GM23338 (cell line): ENCODE measurements around the gene PRR35. TPM values are rescaled to one million over a fixed set of nuclear protein-coding genes. Genes with fewer than 3 reads are reported as not detected.

Source experiments
- ATAC-seq: fragments of 200-7000 bp; cut with Tn5 transposase; 3 replicates; pipeline ENCODE4 v1.9.1; 2020
- DNase-seq: peaks from one replicate; pipeline ENCODE4 v3.0.0-alpha.2; 2015; ENCODE audit warnings: low spot score
- H2AFZ ChIP-seq: fragments of 200-600 bp; sonication (generic); 2 replicates; pipeline ENCODE4 v1.8.0; 2016; ENCODE audit warnings: antibody characterized with exemption, mild to moderate bottlenecking, moderate library complexity
- H3F3A ChIP-seq: fragments of 200-600 bp; sonication (generic); replicated peaks from 2 replicates; pipeline ENCODE4 v1.8.0; 2017; ENCODE audit warnings: antibody characterized with exemption, mixed run types, low read depth
- H3K27ac ChIP-seq: fragments of 200-600 bp; sonication (generic); 2 replicates; pipeline ENCODE4 v1.6.1; 2016; ENCODE audit warnings: low read depth
- H3K27me3 ChIP-seq: fragments of 200-600 bp; sonication (generic); 2 replicates; pipeline ENCODE4 v1.8.0; 2016; ENCODE audit warnings: mild to moderate bottlenecking, mixed run types, moderate library complexity; ENCODE audit not compliant: insufficient read depth
- H3K36me3 ChIP-seq: fragments of 200-600 bp; sonication (generic); 2 replicates; pipeline ENCODE4 v1.8.0; 2016; ENCODE audit warnings: mild to moderate bottlenecking; ENCODE audit not compliant: insufficient read depth
- H3K4me1 ChIP-seq: fragments of 200-600 bp; sonication (generic); 2 replicates; pipeline ENCODE4 v1.8.0; 2016; ENCODE audit warnings: mild to moderate bottlenecking, moderate library complexity; ENCODE audit not compliant: insufficient read depth
- H3K4me2 ChIP-seq: fragments of 200-600 bp; sonication (generic); 2 replicates; pipeline ENCODE4 v1.7.1; 2017; ENCODE audit warnings: mixed run types
- H3K4me3 ChIP-seq: fragments of 200-600 bp; sonication (generic); 2 replicates; pipeline ENCODE4 v1.6.1; 2016; ENCODE audit warnings: mixed run types
- H3K79me2 ChIP-seq: fragments of 200-600 bp; sonication (generic); replicated peaks from 2 replicates; pipeline ENCODE4 v1.8.0; 2017; ENCODE audit warnings: mild to moderate bottlenecking; ENCODE audit not compliant: insufficient read depth
- H3K9me2 ChIP-seq: fragments of 200-600 bp; sonication (generic); 2 replicates; pipeline ENCODE4 v1.8.0; 2017; ENCODE audit not compliant: insufficient read depth
- H4K20me1 ChIP-seq: fragments of 200-600 bp; sonication (generic); replicated peaks from 2 replicates; pipeline ENCODE4 v1.8.0; 2017; ENCODE audit warnings: mild to moderate bottlenecking; ENCODE audit not compliant: insufficient read depth
- H3K27ac Mint-ChIP-seq: 2 replicates; pipeline ENCODE4 v1.8.0; 2020; ENCODE audit warnings: inconsistent platforms, mild to moderate bottlenecking, moderate library complexity, mixed read lengths
- H3K27me3 Mint-ChIP-seq: 3 replicates; pipeline ENCODE4 v1.8.0; 2022; ENCODE audit warnings: low read depth, mild to moderate bottlenecking, moderate library complexity, mixed read lengths, inconsistent platforms; ENCODE audit not compliant: insufficient read depth, poor library complexity
- H3K36me3 Mint-ChIP-seq: 3 replicates; pipeline ENCODE4 v1.8.0; 2021; ENCODE audit warnings: low read depth, mild to moderate bottlenecking, inconsistent platforms, moderate library complexity, mixed read lengths
- H3K4me1 Mint-ChIP-seq: 3 replicates; pipeline ENCODE4 v1.8.0; 2020; ENCODE audit warnings: mild to moderate bottlenecking, inconsistent platforms, mixed read lengths
- H3K4me3 Mint-ChIP-seq: 3 replicates; pipeline ENCODE4 v1.8.0; 2021; ENCODE audit warnings: moderate library complexity, mild to moderate bottlenecking, inconsistent platforms, mixed read lengths
- H3K9me3 Mint-ChIP-seq: 3 replicates; pipeline ENCODE4 v1.8.0; 2020; ENCODE audit warnings: moderate library complexity, mild to moderate bottlenecking, inconsistent platforms, mixed read lengths
- CREB1 ChIP-seq: fragments of 250-450 bp; sonication (Bioruptor Pico); IDR thresholded peaks from 2 replicates; pipeline ENCODE4 v1.5.0; 2020; ENCODE audit warnings: low read depth, mild to moderate bottlenecking, moderate library complexity
- NANOG ChIP-seq: IDR thresholded peaks from 2 replicates; pipeline ENCODE4 v1.6.1; 2016; ENCODE audit warnings: antibody characterized with exemption, borderline replicate concordance
- POLR2AphosphoS5 ChIP-seq: IDR thresholded peaks from 2 replicates; pipeline ENCODE4 v1.6.1; 2016; ENCODE audit warnings: antibody characterized with exemption, low read depth
- STAT1 ChIP-seq: IDR thresholded peaks from one replicate; pipeline ENCODE4 v1.6.1; 2016; ENCODE audit warnings: antibody characterized with exemption; ENCODE audit not compliant: unreplicated experiment
- ZNF114 ChIP-seq: fragments of 250-450 bp; sonication (Bioruptor Pico); IDR thresholded peaks from 2 replicates; pipeline ENCODE4 v1.5.0; 2020; ENCODE audit warnings: mild to moderate bottlenecking, moderate library complexity
- ZNF331 ChIP-seq: fragments of 250-450 bp; sonication (Bioruptor Pico); IDR thresholded peaks from 2 replicates; pipeline ENCODE4 v1.5.0; 2020; ENCODE audit warnings: low read depth, mild to moderate bottlenecking, moderate library complexity
- polyA plus RNA-seq: library from polyadenylated mRNA; unstranded; fragments of >200 nt; fragmentation: Nextera tagmentation; extraction: Ambion mirVana; gene quantifications from 2 replicates; pipeline ENCODE4 v1.2.1, GENCODE V29; 2016
- total RNA-seq: library from RNA; depleted of rRNA; stranded (reverse); fragments of >200 nt; shearing (Covaris generic); gene quantifications from 2 replicates; pipeline ENCODE4 v1.2.3, GENCODE V29; 2014
- TF ChIP-seq, protein P1 (sequence below): fragments of 250-450 bp; sonication (Bioruptor Pico); IDR thresholded peaks from 2 replicates; pipeline ENCODE4 v1.5.0; 2020; ENCODE audit warnings: mild to moderate bottlenecking, moderate library complexity
- TF ChIP-seq, protein P2 (sequence below): IDR thresholded peaks from 2 replicates; pipeline ENCODE4 v1.6.1; 2016; ENCODE audit warnings: antibody characterized with exemption
- TF ChIP-seq, protein P3 (sequence below): IDR thresholded peaks from one replicate; pipeline ENCODE4 v1.6.1; 2018; ENCODE audit warnings: antibody characterized with exemption; ENCODE audit not compliant: unreplicated experiment
- TF ChIP-seq, protein P4 (sequence below), 2 experiments: fragments of 200-600 bp in 1 of 2; sonication (generic) in 1 of 2; conservative IDR thresholded peaks; 2 replicates each; pipeline versions ENCODE4 v1.5.1 to v1.6.1; 2016 to 2017; ENCODE audit warnings: antibody characterized with exemption in 2 of 2, low read depth in 2 of 2, mild to moderate bottlenecking in 2 of 2, moderate library complexity in 1 of 2

PRR35 gene
- total and polyA plus RNA-seq, 2 experiments from 2014 or later, result 0.32 to 1.4 TPM

DNA sequence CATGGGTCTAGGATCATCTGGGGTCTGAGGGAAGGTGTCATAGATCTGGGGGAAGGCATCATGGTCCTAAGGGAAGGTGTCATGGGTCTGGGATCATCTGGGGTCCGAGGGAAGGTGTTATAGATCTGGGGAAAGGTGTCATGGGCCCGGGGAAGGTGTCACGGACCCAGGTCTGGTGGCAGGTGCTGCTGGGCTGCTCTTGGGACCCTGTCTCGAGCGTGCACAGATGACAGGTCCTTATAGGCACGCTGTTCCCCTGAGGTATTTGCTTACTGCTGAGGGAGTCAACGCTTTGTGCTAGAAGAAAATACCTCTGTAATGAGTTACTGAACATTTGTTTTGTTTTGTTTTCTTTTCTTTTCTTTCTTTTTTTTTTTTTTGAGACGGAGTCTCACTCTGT lies 31.0 kb downstream of the PRR35 start (continued):
- TF ChIP-seq, protein P1, sequence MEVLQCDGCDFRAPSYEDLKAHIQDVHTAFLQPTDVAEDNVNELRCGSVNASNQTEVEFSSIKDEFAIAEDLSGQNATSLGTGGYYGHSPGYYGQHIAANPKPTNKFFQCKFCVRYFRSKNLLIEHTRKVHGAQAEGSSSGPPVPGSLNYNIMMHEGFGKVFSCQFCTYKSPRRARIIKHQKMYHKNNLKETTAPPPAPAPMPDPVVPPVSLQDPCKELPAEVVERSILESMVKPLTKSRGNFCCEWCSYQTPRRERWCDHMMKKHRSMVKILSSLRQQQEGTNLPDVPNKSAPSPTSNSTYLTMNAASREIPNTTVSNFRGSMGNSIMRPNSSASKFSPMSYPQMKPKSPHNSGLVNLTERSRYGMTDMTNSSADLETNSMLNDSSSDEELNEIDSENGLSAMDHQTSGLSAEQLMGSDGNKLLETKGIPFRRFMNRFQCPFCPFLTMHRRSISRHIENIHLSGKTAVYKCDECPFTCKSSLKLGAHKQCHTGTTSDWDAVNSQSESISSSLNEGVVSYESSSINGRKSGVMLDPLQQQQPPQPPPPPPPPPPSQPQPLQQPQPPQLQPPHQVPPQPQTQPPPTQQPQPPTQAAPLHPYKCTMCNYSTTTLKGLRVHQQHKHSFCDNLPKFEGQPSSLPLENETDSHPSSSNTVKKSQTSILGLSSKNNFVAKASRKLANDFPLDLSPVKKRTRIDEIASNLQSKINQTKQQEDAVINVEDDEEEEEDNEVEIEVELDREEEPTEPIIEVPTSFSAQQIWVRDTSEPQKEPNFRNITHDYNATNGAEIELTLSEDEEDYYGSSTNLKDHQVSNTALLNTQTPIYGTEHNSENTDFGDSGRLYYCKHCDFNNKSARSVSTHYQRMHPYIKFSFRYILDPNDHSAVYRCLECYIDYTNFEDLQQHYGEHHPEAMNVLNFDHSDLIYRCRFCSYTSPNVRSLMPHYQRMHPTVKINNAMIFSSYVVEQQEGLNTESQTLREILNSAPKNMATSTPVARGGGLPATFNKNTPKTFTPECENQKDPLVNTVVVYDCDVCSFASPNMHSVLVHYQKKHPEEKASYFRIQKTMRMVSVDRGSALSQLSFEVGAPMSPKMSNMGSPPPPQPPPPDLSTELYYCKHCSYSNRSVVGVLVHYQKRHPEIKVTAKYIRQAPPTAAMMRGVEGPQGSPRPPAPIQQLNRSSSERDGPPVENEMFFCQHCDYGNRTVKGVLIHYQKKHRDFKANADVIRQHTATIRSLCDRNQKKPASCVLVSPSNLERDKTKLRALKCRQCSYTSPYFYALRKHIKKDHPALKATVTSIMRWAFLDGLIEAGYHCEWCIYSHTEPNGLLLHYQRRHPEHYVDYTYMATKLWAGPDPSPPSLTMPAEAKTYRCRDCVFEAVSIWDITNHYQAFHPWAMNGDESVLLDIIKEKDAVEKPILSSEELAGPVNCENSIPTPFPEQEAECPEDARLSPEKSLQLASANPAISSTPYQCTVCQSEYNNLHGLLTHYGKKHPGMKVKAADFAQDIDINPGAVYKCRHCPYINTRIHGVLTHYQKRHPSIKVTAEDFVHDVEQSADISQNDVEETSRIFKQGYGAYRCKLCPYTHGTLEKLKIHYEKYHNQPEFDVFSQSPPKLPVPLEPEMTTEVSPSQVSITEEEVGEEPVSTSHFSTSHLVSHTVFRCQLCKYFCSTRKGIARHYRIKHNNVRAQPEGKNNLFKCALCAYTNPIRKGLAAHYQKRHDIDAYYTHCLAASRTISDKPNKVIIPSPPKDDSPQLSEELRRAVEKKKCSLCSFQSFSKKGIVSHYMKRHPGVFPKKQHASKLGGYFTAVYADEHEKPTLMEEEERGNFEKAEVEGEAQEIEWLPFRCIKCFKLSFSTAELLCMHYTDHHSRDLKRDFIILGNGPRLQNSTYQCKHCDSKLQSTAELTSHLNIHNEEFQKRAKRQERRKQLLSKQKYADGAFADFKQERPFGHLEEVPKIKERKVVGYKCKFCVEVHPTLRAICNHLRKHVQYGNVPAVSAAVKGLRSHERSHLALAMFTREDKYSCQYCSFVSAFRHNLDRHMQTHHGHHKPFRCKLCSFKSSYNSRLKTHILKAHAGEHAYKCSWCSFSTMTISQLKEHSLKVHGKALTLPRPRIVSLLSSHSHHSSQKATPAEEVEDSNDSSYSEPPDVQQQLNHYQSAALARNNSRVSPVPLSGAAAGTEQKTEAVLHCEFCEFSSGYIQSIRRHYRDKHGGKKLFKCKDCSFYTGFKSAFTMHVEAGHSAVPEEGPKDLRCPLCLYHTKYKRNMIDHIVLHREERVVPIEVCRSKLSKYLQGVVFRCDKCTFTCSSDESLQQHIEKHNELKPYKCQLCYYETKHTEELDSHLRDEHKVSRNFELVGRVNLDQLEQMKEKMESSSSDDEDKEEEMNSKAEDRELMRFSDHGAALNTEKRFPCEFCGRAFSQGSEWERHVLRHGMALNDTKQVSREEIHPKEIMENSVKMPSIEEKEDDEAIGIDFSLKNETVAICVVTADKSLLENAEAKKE, result no peak
- TF ChIP-seq NANOG (no peak), STAT1 (no peak)
- TF ChIP-seq, protein P2, sequence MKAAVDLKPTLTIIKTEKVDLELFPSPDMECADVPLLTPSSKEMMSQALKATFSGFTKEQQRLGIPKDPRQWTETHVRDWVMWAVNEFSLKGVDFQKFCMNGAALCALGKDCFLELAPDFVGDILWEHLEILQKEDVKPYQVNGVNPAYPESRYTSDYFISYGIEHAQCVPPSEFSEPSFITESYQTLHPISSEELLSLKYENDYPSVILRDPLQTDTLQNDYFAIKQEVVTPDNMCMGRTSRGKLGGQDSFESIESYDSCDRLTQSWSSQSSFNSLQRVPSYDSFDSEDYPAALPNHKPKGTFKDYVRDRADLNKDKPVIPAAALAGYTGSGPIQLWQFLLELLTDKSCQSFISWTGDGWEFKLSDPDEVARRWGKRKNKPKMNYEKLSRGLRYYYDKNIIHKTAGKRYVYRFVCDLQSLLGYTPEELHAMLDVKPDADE, result no peak

DNA sequence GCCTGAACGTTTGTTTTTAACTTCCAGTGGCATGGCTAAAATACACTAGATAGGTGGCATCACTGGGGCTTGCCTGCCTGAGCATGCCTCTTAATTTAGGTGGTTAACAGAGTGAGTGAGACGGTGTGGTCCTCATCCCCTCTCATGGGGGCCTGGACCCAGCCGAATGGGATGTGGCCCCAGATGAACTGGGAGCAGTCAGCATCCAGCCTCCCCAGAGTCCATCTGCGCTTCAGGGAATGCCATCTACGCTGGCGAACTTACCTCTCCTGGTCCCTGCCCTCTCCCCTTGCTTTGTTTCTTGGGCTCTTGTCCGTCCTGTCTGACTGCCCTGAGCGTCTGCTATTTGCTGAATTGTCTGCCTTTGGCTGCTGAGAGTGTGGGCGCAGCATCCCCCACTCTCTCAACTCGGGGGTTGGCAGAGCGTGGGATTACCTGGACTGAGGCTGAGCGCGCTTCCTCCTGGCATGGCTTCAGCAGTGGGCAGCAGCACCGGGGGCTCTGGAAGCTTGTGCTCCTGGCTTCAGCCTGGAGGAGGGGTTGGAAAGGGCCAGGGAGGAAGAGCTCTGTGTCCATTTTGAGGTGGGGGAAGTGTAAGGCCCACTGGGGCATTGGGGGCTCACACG lies 31.8 kb downstream of the PRR35 start:
- Histone ChIP-seq H3K4me3 (no peak overlapping the region), H3F3A (peaks cover 8% of the 10 kb centered on the region; the same call in 1 of the 2 replicates), H3K27ac (no peak overlapping the region), H3K27me3 (peaks cover 12% of the 10 kb centered on the region), H3K79me2 (peaks cover 38% of the 10 kb centered on the region), H3K36me3 (no peaks in the 10 kb centered on the region), H3K9me2 (no peaks in the 10 kb centered on the region), H3K4me2 (no peak overlapping the region), H4K20me1 (peaks cover 31% of the 10 kb centered on the region), H2AFZ (no peak overlapping the region), H3K4me1 (no peaks in the 10 kb centered on the region)
- no peak overlapping the region; the same call in 2 of the 3 replicates for H3K4me3 Mint-ChIP-seq
- no peaks in the 10 kb centered on the region; the same call in 2 of the 3 replicates for H3K9me3 Mint-ChIP-seq
- no peak overlapping the region for H3K27ac Mint-ChIP-seq
- H3K27me3 Mint-ChIP-seq, result peaks cover 27% of the 10 kb centered on the region
- ATAC-seq (no peak), DNase-seq (no peak)
- peaks cover 8% of the 10 kb centered on the region; the same call in 2 of the 3 replicates for H3K36me3 Mint-ChIP-seq
- peaks cover 11% of the 10 kb centered on the region for H3K4me1 Mint-ChIP-seq
- TF ChIP-seq, protein P3, sequence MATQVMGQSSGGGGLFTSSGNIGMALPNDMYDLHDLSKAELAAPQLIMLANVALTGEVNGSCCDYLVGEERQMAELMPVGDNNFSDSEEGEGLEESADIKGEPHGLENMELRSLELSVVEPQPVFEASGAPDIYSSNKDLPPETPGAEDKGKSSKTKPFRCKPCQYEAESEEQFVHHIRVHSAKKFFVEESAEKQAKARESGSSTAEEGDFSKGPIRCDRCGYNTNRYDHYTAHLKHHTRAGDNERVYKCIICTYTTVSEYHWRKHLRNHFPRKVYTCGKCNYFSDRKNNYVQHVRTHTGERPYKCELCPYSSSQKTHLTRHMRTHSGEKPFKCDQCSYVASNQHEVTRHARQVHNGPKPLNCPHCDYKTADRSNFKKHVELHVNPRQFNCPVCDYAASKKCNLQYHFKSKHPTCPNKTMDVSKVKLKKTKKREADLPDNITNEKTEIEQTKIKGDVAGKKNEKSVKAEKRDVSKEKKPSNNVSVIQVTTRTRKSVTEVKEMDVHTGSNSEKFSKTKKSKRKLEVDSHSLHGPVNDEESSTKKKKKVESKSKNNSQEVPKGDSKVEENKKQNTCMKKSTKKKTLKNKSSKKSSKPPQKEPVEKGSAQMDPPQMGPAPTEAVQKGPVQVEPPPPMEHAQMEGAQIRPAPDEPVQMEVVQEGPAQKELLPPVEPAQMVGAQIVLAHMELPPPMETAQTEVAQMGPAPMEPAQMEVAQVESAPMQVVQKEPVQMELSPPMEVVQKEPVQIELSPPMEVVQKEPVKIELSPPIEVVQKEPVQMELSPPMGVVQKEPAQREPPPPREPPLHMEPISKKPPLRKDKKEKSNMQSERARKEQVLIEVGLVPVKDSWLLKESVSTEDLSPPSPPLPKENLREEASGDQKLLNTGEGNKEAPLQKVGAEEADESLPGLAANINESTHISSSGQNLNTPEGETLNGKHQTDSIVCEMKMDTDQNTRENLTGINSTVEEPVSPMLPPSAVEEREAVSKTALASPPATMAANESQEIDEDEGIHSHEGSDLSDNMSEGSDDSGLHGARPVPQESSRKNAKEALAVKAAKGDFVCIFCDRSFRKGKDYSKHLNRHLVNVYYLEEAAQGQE, result no peak
- no peak for TF ChIP-seq POLR2AphosphoS5
- no peak for TF ChIP-seq CREB1 (CRISPR knock-in tag)
- TF ChIP-seq ZNF331 (CRISPR knock-in tag), result no peak
- no peak for TF ChIP-seq ZNF114 (CRISPR knock-in tag)
- no peak for TF ChIP-seq STAT1
- TF ChIP-seq, protein P4, sequence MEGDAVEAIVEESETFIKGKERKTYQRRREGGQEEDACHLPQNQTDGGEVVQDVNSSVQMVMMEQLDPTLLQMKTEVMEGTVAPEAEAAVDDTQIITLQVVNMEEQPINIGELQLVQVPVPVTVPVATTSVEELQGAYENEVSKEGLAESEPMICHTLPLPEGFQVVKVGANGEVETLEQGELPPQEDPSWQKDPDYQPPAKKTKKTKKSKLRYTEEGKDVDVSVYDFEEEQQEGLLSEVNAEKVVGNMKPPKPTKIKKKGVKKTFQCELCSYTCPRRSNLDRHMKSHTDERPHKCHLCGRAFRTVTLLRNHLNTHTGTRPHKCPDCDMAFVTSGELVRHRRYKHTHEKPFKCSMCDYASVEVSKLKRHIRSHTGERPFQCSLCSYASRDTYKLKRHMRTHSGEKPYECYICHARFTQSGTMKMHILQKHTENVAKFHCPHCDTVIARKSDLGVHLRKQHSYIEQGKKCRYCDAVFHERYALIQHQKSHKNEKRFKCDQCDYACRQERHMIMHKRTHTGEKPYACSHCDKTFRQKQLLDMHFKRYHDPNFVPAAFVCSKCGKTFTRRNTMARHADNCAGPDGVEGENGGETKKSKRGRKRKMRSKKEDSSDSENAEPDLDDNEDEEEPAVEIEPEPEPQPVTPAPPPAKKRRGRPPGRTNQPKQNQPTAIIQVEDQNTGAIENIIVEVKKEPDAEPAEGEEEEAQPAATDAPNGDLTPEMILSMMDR (conservative IDR thresholded peaks at IDR 0.05; ENCODE audit: low read depth in 2 of 2), result no peak
- no peak for TF ChIP-seq NANOG
- TF ChIP-seq, protein P2, result no peak
